OCI-LY1 (cell line): ENCODE measurements around the gene DELE1.

Experiments
- H2AFZ ChIP-seq: fragments of 200-600 bp; sonication (generic), shearing (Covaris generic); 2 replicates; pipeline ENCODE4 v1.6.0; 2014; ENCODE audit warnings: antibody characterized with exemption, mild to moderate bottlenecking, low read length
- H3F3A ChIP-seq: fragments of 200-600 bp; sonication (generic), shearing (Covaris generic); 2 replicates; pipeline ENCODE4 v1.6.0; 2014; ENCODE audit warnings: mild to moderate bottlenecking, antibody characterized with exemption, low read length, moderate library complexity; ENCODE audit not compliant: insufficient read depth
- H3K27ac ChIP-seq: fragments of 200-600 bp; sonication (generic); 2 replicates; pipeline ENCODE4 v1.5.1; 2014; ENCODE audit warnings: low read length, mixed run types, mild to moderate bottlenecking, low read depth; ENCODE audit not compliant: poor library complexity, severe bottlenecking
- H3K27me3 ChIP-seq: fragments of 200-600 bp; sonication (generic); 2 replicates; pipeline ENCODE4 v1.6.0; 2014; ENCODE audit warnings: antibody characterized with exemption, mild to moderate bottlenecking, low read length, moderate library complexity; ENCODE audit not compliant: insufficient read depth
- H3K36me3 ChIP-seq: fragments of 200-600 bp; sonication (generic); 2 replicates; pipeline ENCODE4 v1.6.1; 2014; ENCODE audit warnings: mild to moderate bottlenecking, antibody characterized with exemption, low read length, moderate library complexity, mixed read lengths; ENCODE audit not compliant: insufficient read depth
- H3K4me1 ChIP-seq: fragments of 200-600 bp; sonication (generic); 2 replicates; pipeline ENCODE4 v1.5.1; 2014; ENCODE audit warnings: mild to moderate bottlenecking, low read length, moderate library complexity; ENCODE audit not compliant: insufficient read depth, severe bottlenecking
- H3K4me2 ChIP-seq: fragments of 200-600 bp; sonication (generic), shearing (Covaris generic); 2 replicates; pipeline ENCODE4 v1.6.1; 2014; ENCODE audit warnings: low read length
- H3K4me3 ChIP-seq: fragments of 200-600 bp; sonication (generic); 2 replicates; pipeline ENCODE4 v1.5.1; 2014; ENCODE audit warnings: low read length, low read depth, mild to moderate bottlenecking, mixed read lengths; ENCODE audit not compliant: poor library complexity, severe bottlenecking
- H3K79me2 ChIP-seq: fragments of 200-600 bp; shearing (Covaris generic); 2 replicates; pipeline ENCODE4 v1.6.1; 2016; ENCODE audit warnings: mixed run types, low read length, mixed read lengths; ENCODE audit not compliant: insufficient read depth
- H3K9ac ChIP-seq: fragments of 200-600 bp; sonication (generic), shearing (Covaris generic); 2 replicates; pipeline ENCODE4 v1.6.1; 2014; ENCODE audit warnings: mild to moderate bottlenecking, low read length, mixed read lengths
- H3K9me2 ChIP-seq: fragments of 200-600 bp; sonication (generic), shearing (Covaris generic); 2 replicates; pipeline ENCODE4 v1.6.1; 2014; ENCODE audit warnings: low read depth, mild to moderate bottlenecking, low read length, mixed read lengths
- H3K9me3 ChIP-seq: fragments of 200-600 bp; shearing (Covaris generic); 2 replicates; pipeline ENCODE4 v1.6.1; 2014; ENCODE audit warnings: low read length, mixed read lengths
- H4K20me1 ChIP-seq: fragments of 200-600 bp; sonication (generic), shearing (Covaris generic); 2 replicates; pipeline ENCODE4 v1.6.0; 2016; ENCODE audit warnings: mild to moderate bottlenecking, low read length; ENCODE audit not compliant: insufficient read depth
- EZH2 ChIP-seq: fragments of 200-600 bp; sonication (generic), shearing (Covaris generic); IDR thresholded peaks from 2 replicates; pipeline ENCODE4 v1.8.0; 2017; ENCODE audit warnings: borderline replicate concordance, mixed run types, mild to moderate bottlenecking, antibody characterized with exemption, low read length, moderate library complexity, mixed read lengths
- TF ChIP-seq, protein P1 (sequence below): fragments of 200-600 bp; sonication (generic), shearing (Covaris generic); IDR thresholded peaks from 2 replicates; pipeline ENCODE4 v1.5.1; 2017; ENCODE audit warnings: mild to moderate bottlenecking, antibody characterized with exemption, low read length, moderate library complexity, mixed read lengths

DELE1 gene

DNA sequence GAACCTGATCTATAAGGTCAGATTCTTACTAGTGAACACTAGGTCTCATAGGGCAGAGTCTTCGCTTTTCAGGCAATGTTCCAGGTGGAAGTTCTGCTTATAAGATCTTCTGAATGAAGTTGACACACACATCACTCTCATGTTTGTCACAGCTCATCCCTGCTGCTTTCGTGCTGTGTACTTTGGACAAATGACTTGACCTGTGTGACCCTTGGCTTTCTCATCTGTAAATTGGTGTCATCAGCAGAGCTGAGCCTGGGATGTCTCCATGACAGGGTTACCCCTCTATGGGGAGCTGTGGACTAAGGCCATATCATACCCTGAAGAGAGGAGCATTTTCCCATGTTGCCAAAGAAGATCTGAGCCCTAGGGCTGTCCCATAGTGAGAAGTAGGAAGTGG is 2.8 kb downstream of the DELE1 start:
- Histone ChIP-seq H3K36me3 (peaks cover 50% of the 10 kb centered on the region), H3K4me2 (no peak overlapping the region), H3K9ac (no peak overlapping the region)

DNA sequence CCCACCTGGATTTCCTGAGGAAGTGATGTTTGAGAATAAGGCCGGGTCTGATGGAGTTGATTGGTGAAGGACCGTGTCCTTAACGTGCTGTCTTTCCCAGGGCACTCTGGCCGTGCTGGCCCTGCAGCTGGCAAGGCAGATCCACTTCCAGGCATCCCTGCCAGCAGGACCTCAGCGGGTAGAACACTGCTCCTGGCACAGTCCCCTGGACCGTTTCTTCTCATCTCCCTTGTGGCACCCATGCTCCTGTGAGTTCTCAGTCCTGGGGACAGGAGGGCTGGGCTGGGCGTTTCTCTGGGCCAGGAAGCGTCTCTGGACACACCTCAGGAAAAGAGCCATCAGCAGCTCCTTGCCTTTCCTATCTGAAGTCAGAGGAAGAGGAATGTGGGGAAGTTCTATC is 4.4 kb downstream of the DELE1 start:
- TF ChIP-seq, protein P1, sequence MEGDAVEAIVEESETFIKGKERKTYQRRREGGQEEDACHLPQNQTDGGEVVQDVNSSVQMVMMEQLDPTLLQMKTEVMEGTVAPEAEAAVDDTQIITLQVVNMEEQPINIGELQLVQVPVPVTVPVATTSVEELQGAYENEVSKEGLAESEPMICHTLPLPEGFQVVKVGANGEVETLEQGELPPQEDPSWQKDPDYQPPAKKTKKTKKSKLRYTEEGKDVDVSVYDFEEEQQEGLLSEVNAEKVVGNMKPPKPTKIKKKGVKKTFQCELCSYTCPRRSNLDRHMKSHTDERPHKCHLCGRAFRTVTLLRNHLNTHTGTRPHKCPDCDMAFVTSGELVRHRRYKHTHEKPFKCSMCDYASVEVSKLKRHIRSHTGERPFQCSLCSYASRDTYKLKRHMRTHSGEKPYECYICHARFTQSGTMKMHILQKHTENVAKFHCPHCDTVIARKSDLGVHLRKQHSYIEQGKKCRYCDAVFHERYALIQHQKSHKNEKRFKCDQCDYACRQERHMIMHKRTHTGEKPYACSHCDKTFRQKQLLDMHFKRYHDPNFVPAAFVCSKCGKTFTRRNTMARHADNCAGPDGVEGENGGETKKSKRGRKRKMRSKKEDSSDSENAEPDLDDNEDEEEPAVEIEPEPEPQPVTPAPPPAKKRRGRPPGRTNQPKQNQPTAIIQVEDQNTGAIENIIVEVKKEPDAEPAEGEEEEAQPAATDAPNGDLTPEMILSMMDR, result no peak
- no peaks in the 10 kb centered on the region for H3K9me3 ChIP-seq
- H3K4me3 ChIP-seq, result no peak overlapping the region
- peaks cover 9% of the 10 kb centered on the region for H3K4me1 ChIP-seq
- H3K4me2 ChIP-seq, result no peak overlapping the region
- H4K20me1 ChIP-seq, result no peaks in the 10 kb centered on the region
- no peak overlapping the region for H3K27ac ChIP-seq
- no peaks in the 10 kb centered on the region for H3K79me2 ChIP-seq
- no peak overlapping the region for H3K9ac ChIP-seq
- H3K9me2 ChIP-seq, result no peaks in the 10 kb centered on the region
- no peak overlapping the region for H2AFZ ChIP-seq
- H3F3A ChIP-seq, result no peaks in the 10 kb centered on the region
- no peaks in the 10 kb centered on the region for H3K27me3 ChIP-seq
- H3K36me3 ChIP-seq, result peaks cover 62% of the 10 kb centered on the region

More for the DNA sequence above, 2.8 kb downstream of the DELE1 start:
- H4K20me1 ChIP-seq, result no peaks in the 10 kb centered on the region
- no peak overlapping the region for H3K4me3 ChIP-seq
- no peak for TF ChIP-seq EZH2
- TF ChIP-seq, protein P1, result no peak
- H2AFZ ChIP-seq, result no peak overlapping the region
- no peaks in the 10 kb centered on the region for H3K27me3 ChIP-seq
- H3K9me3 ChIP-seq, result no peaks in the 10 kb centered on the region
- peaks cover 18% of the 10 kb centered on the region for H3K4me1 ChIP-seq
- no peaks in the 10 kb centered on the region for H3K9me2 ChIP-seq
- no peak overlapping the region for H3K27ac ChIP-seq
- H3F3A ChIP-seq, result no peaks in the 10 kb centered on the region
- no peaks in the 10 kb centered on the region for H3K79me2 ChIP-seq

DNA sequence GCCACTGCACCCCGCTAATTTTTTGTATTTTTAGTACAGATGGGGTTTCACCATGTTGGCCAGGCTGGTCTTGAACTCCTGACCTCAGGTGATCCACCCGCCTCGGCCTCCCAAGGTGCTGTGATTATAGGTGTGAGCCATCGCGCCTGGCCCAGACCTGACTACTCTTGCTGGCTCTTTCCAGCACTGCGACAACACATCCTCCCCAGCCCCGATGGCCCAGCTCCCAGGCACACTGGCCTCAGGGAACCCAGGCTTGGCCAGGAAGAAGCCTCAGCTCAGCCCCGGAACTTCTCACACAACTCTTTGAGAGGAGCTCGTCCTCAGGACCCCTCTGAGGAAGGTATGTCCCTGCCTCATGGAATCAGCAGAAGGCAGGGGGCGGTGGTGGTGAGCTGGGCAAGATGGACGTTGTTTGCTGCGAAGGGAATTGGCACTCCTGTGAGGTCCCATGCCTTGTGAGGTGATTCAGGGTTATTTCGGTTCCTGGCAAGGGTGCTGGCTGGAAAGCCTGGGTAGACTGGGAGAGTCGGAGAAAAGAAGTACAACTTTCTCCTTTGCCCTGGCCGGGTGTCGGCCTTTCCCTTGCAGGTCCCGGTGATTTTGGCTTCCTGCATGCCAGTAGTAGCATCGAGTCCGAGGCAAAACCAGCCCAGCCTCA is 5.9 kb downstream of the DELE1 start:
- Histone ChIP-seq H3K4me1 (peaks cover 2% of the 10 kb centered on the region), H3K4me2 (no peak overlapping the region), H3K27me3 (no peaks in the 10 kb centered on the region), H3K4me3 (no peak overlapping the region), H3F3A (no peaks in the 10 kb centered on the region), H3K79me2 (no peaks in the 10 kb centered on the region), H3K9me3 (no peaks in the 10 kb centered on the region), H3K27ac (no peak overlapping the region), H2AFZ (no peak overlapping the region), H3K9me2 (no peaks in the 10 kb centered on the region), H3K36me3 (peaks cover 69% of the 10 kb centered on the region), H3K9ac (no peak overlapping the region), H4K20me1 (no peaks in the 10 kb centered on the region)
- TF ChIP-seq, protein P1, result no peak
- no peak for TF ChIP-seq EZH2
